ENCODE measurements around the gene HYLS1. TPM values are rescaled to one million over a fixed set of nuclear protein-coding genes. Genes with fewer than 3 reads are reported as not detected.
A peak's percentile ranks its signal among the peaks of the same experiment; 100 is the strongest.

HYLS1 gene
- total and polyA plus RNA-seq, 2 donors (not counting 1 experiment from before 2014, with no cell fraction given) = 6.3 to 6.8 TPM

DNA sequence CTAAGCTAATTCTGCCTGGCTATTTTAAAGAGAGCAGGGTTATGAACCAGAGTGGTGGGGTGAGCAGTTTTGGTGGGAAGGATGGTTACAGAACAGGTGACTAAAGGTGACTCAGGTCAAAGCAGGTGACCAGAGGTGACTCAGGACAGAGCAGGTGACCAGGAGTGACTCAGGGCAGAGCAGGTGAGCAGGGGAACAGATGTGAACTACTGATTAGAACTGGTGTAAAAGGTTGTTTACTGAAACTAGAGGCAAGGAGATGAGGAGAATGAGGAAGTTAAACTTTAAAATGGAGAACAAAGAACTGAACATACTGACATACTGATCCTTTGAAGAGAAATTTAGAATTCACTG is 15.4 kb upstream of the HYLS1 start:
- Histone ChIP-seq H3K79me2 (ENCODE audit: control insufficient read depth, insufficient read depth, low read length) (no peaks in the 10 kb centered on the region), H3K36me3 (ENCODE audit: control insufficient read depth, insufficient read depth, low read length) (no peaks in the 10 kb centered on the region), H3K4me3 (replicated peaks in 1 of 4; ENCODE audit: control extremely low read depth in 1 of 4, insufficient read depth in 1 of 4, low read depth in 3 of 4, low read length in 4 of 4) (no peak overlapping the region), H3K27ac (ENCODE audit: insufficient read depth, low read length) (no peak overlapping the region), H4K20me1 (ENCODE audit: control insufficient read depth, extremely low read depth, insufficient read depth, low read length) (no peaks in the 10 kb centered on the region), H3K4me1 (ENCODE audit: control insufficient read depth, extremely low read depth, insufficient read depth, low read length) (no peaks in the 10 kb centered on the region), H3K9ac (ENCODE audit: insufficient read depth, low read length) (no peak overlapping the region), H3K4me2 (ENCODE audit: extremely low read depth, insufficient read depth, low read length) (no peak overlapping the region), H3K27me3 (ENCODE audit: control insufficient read depth, insufficient read depth, low read length) (no peaks in the 10 kb centered on the region), H3K9me3 (ENCODE audit: control insufficient read depth, insufficient read depth, low read depth, low read length) (no peaks in the 10 kb centered on the region), H2AFZ (ENCODE audit: low read length) (no peak overlapping the region)
- DNase-seq (ENCODE audit: low read depth in 2 of 2) = no peak
- no peak for TF ChIP-seq EZH2 (IDR thresholded peaks at IDR 0.05; ENCODE audit: low read length, missing control alignments)
- TF ChIP-seq, protein P1, sequence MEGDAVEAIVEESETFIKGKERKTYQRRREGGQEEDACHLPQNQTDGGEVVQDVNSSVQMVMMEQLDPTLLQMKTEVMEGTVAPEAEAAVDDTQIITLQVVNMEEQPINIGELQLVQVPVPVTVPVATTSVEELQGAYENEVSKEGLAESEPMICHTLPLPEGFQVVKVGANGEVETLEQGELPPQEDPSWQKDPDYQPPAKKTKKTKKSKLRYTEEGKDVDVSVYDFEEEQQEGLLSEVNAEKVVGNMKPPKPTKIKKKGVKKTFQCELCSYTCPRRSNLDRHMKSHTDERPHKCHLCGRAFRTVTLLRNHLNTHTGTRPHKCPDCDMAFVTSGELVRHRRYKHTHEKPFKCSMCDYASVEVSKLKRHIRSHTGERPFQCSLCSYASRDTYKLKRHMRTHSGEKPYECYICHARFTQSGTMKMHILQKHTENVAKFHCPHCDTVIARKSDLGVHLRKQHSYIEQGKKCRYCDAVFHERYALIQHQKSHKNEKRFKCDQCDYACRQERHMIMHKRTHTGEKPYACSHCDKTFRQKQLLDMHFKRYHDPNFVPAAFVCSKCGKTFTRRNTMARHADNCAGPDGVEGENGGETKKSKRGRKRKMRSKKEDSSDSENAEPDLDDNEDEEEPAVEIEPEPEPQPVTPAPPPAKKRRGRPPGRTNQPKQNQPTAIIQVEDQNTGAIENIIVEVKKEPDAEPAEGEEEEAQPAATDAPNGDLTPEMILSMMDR (conservative IDR thresholded peaks at IDR 0.05 in 1 of 2, IDR thresholded peaks at IDR 0.05 in 1 of 2; ENCODE audit: low read depth in 1 of 2, low read length in 2 of 2) = no peak

DNA sequence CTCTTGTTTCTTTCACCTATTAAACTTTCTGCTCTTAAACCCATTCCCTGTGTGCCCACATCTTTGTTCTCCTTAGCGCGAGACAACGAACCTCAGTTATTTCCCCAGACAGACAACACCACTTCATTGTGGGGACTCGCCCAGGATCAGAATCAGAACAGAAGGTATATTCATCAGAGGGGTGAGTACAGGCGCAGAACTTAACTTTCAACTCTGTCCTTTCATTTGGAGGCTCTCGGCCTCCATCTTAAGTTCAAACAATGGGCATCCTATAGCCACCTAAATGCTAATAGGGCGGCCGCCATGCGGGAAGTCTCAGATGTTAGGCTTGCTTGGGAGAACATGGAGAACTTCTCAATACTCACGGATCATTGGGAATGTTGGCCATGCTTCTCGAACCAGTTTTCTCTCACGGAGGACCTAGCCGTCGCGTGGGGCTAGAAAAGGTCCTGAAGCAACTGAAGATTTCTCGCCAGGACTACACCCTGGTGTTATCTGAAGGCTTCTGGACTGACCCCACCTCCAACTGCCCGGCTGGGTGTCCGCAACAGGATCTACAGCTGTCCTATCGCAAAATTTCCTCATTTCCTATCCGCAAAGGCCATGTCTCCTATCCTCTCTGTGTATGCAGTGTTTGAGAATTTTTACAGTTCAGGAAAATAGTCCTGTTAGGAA is 13.4 kb upstream of the HYLS1 start:
- Histone ChIP-seq H3K79me2 (ENCODE audit: control insufficient read depth, insufficient read depth, low read length) (no peaks in the 10 kb centered on the region), H3K4me1 (ENCODE audit: control insufficient read depth, extremely low read depth, insufficient read depth, low read length) (no peaks in the 10 kb centered on the region), H4K20me1 (ENCODE audit: control insufficient read depth, extremely low read depth, insufficient read depth, low read length) (no peaks in the 10 kb centered on the region), H3K9ac (ENCODE audit: insufficient read depth, low read length) (no peak overlapping the region), H3K9me3 (ENCODE audit: control insufficient read depth, insufficient read depth, low read depth, low read length) (no peaks in the 10 kb centered on the region), H3K4me3 (replicated peaks in 1 of 4; ENCODE audit: control extremely low read depth in 1 of 4, insufficient read depth in 1 of 4, low read depth in 3 of 4, low read length in 4 of 4) (peak overlapping the region in 2 of 4 experiments; percentile 52 to 64), H3K27ac (ENCODE audit: insufficient read depth, low read length) (no peak overlapping the region), H3K27me3 (ENCODE audit: control insufficient read depth, insufficient read depth, low read length) (no peaks in the 10 kb centered on the region), H2AFZ (ENCODE audit: low read length) (peak overlapping the region; percentile 73), H3K4me2 (ENCODE audit: extremely low read depth, insufficient read depth, low read length) (peak overlapping the region; percentile 80), H3K36me3 (ENCODE audit: control insufficient read depth, insufficient read depth, low read length) (no peaks in the 10 kb centered on the region)
- DNase-seq (ENCODE audit: low read depth in 2 of 2) = no peak
- TF ChIP-seq, protein P1 (conservative IDR thresholded peaks at IDR 0.05 in 1 of 2, IDR thresholded peaks at IDR 0.05 in 1 of 2; ENCODE audit: low read depth in 1 of 2, low read length in 2 of 2) = no peak
- no peak for TF ChIP-seq EZH2 (IDR thresholded peaks at IDR 0.05; ENCODE audit: low read length, missing control alignments)

DNA sequence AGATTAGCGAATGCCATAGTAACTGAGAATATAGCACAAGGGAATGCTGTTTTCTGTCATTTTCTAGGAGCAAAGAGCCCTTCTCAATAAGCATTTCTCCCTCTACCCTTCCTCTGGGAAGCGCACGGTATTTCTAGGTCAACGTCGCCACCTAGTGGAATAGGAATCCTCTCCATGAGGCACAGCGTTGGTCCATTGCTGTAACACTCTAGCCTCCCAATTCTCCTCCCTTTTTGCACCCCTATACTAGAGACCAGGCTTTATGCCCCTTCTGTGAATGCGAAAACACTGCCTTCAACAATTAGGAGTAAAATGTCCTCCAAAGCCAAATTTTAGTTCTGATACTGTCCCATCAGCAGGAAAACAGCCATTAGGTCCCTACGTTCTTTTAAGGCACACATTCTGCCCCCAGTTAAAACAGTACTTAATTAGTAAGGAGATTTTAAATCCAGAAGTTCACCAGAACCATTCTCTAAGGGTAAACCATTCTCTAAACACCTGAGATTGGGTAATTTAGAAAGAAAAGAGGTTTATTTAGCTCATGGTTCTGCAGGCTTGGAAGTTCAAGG is 12.8 kb upstream of the HYLS1 start:
- Histone ChIP-seq H4K20me1 (ENCODE audit: control insufficient read depth, extremely low read depth, insufficient read depth, low read length) (no peaks in the 10 kb centered on the region), H3K4me1 (ENCODE audit: control insufficient read depth, extremely low read depth, insufficient read depth, low read length) (no peaks in the 10 kb centered on the region), H2AFZ (ENCODE audit: low read length) (peak overlapping the region; percentile 73), H3K9ac (ENCODE audit: insufficient read depth, low read length) (no peak overlapping the region), H3K4me2 (ENCODE audit: extremely low read depth, insufficient read depth, low read length) (peak overlapping the region; percentile 80), H3K36me3 (ENCODE audit: control insufficient read depth, insufficient read depth, low read length) (no peaks in the 10 kb centered on the region), H3K9me3 (ENCODE audit: control insufficient read depth, insufficient read depth, low read depth, low read length) (no peaks in the 10 kb centered on the region), H3K27me3 (ENCODE audit: control insufficient read depth, insufficient read depth, low read length) (no peaks in the 10 kb centered on the region), H3K79me2 (ENCODE audit: control insufficient read depth, insufficient read depth, low read length) (no peaks in the 10 kb centered on the region), H3K27ac (ENCODE audit: insufficient read depth, low read length) (no peak overlapping the region), H3K4me3 (replicated peaks in 1 of 4; ENCODE audit: control extremely low read depth in 1 of 4, insufficient read depth in 1 of 4, low read depth in 3 of 4, low read length in 4 of 4) (peak overlapping the region in 2 of 4 experiments; percentile 52 to 64)
- TF ChIP-seq EZH2 (IDR thresholded peaks at IDR 0.05; ENCODE audit: low read length, missing control alignments) = no peak
- TF ChIP-seq, protein P1 (conservative IDR thresholded peaks at IDR 0.05 in 1 of 2, IDR thresholded peaks at IDR 0.05 in 1 of 2; ENCODE audit: low read depth in 1 of 2, low read length in 2 of 2) = peak; percentile 85 to 89
- DNase-seq (ENCODE audit: low read depth in 2 of 2) = peak; percentile 49 to 80
